ENCODE results near the gene ATP6V0E1.

DNA sequence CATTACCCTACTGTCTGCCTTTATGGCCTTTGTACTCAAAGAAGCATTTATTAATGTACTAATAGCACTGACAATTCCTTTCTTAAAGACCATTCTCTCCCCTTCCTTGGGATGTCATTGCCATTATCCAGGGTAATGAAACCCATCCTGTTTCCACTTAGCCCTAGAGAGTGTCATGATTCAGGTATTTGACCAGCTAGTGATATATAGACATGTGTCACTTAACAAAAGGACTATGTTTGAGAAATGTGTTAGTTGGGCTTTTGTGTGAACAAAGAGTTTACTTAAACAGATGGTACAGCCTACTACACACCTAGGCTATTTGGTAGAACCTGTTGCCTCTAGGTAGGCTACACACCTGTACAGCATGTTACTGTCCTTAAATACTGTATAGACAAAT, 2.0 kb downstream of the ATP6V0E1 start:
- no peak for TF ChIP-seq POLR2A (IDR thresholded peaks at IDR 0.05)
- TF ChIP-seq, protein P1, sequence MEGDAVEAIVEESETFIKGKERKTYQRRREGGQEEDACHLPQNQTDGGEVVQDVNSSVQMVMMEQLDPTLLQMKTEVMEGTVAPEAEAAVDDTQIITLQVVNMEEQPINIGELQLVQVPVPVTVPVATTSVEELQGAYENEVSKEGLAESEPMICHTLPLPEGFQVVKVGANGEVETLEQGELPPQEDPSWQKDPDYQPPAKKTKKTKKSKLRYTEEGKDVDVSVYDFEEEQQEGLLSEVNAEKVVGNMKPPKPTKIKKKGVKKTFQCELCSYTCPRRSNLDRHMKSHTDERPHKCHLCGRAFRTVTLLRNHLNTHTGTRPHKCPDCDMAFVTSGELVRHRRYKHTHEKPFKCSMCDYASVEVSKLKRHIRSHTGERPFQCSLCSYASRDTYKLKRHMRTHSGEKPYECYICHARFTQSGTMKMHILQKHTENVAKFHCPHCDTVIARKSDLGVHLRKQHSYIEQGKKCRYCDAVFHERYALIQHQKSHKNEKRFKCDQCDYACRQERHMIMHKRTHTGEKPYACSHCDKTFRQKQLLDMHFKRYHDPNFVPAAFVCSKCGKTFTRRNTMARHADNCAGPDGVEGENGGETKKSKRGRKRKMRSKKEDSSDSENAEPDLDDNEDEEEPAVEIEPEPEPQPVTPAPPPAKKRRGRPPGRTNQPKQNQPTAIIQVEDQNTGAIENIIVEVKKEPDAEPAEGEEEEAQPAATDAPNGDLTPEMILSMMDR (IDR thresholded peaks at IDR 0.05) = no peak

Data from testis (tissue), 2 donors.